K562 (cell line): ENCODE data around the gene SCG3. TPM values are rescaled to one million over a fixed set of nuclear protein-coding genes. Genes with fewer than 3 reads are reported as not detected.

Source experiments
- BCL6 ChIP-seq: fragments of 250-450 bp; sonication (Bioruptor Pico); IDR thresholded peaks from 2 replicates; pipeline ENCODE4 v1.4.0; 2020
- BMI1 ChIP-seq: fragments of 150-350 bp; IDR thresholded peaks from 2 replicates; pipeline ENCODE4 v1.6.1; 2014; ENCODE audit warnings: low read length
- CBFB ChIP-seq: sonication (generic); formaldehyde crosslinking; IDR thresholded peaks from 2 replicates; pipeline ENCODE4 v1.4.0; 2020; ENCODE audit warnings: mild to moderate bottlenecking, missing genetic modification reagents
- CBX5 ChIP-seq: IDR thresholded peaks from 2 replicates; pipeline ENCODE4 v1.6.1; 2014; ENCODE audit warnings: low read depth, borderline replicate concordance
- COPS2 ChIP-seq: fragments of 450-650 bp; conservative IDR thresholded peaks from 2 replicates; pipeline ENCODE4 v1.6.1; 2016; ENCODE audit warnings: mild to moderate bottlenecking, moderate library complexity
- FOXJ2 ChIP-seq: fragments of 200-800 bp; sonication (Bioruptor generic); IDR thresholded peaks from 2 replicates; pipeline ENCODE4 v1.6.1; 2016; ENCODE audit warnings: missing genetic modification characterization, missing compliant biosample characterization
- HCFC1 ChIP-seq: IDR thresholded peaks from 2 replicates; pipeline ENCODE4 v1.6.1; 2012; ENCODE audit warnings: low read depth, low read length, improper control_type of control experiment
- HNRNPK ChIP-seq: fragments of 200-400 bp; formaldehyde crosslinking; IDR thresholded peaks from one replicate; pipeline ENCODE4 v1.6.1; 2018; ENCODE audit warnings: mild to moderate bottlenecking, low read depth, low read length; ENCODE audit not compliant: poor library complexity, severe bottlenecking
- KAT2B ChIP-seq: IDR thresholded peaks from one replicate; pipeline ENCODE4 v1.6.1; 2012; ENCODE audit warnings: low read depth, mild to moderate bottlenecking, control low read depth, inconsistent platforms, low read length, moderate library complexity
- MBD2 ChIP-seq: sonication (generic); IDR thresholded peaks from 2 replicates; pipeline ENCODE4 v1.6.1; 2016; ENCODE audit warnings: low read depth, borderline replicate concordance
- NFXL1 ChIP-seq: fragments of 450-650 bp; formaldehyde crosslinking; IDR thresholded peaks from 2 replicates; pipeline ENCODE4 v1.4.0; 2021; ENCODE audit warnings: mild to moderate bottlenecking
- PPARD ChIP-seq: fragments of 250-450 bp; sonication (Bioruptor Pico); IDR thresholded peaks from 2 replicates; pipeline ENCODE4 v1.8.0; 2022; ENCODE audit warnings: inconsistent platforms, mild to moderate bottlenecking, moderate library complexity
- SRSF7 ChIP-seq: fragments of 200-400 bp; formaldehyde crosslinking; optimal IDR thresholded peaks from 2 replicates; pipeline ENCODE3; 2017; ENCODE audit warnings: mild to moderate bottlenecking, low read depth, low read length
- STAG1 ChIP-seq: sonication (generic); formaldehyde crosslinking; IDR thresholded peaks from 2 replicates; pipeline ENCODE4 v1.5.0; 2020; ENCODE audit warnings: missing genetic modification reagents, borderline replicate concordance
- XRCC4 ChIP-seq: IDR thresholded peaks from one replicate; pipeline ENCODE4 v1.6.1; 2011; ENCODE audit not compliant: insufficient read depth, insufficient read length; ENCODE audit errors: extremely low read depth
- ZNF12 ChIP-seq: sonication (generic); formaldehyde crosslinking; IDR thresholded peaks from 2 replicates; pipeline ENCODE4 v1.4.0; 2020; ENCODE audit warnings: mild to moderate bottlenecking, missing genetic modification reagents
- ZNF431 ChIP-seq: sonication (generic); formaldehyde crosslinking; IDR thresholded peaks from 2 replicates; pipeline ENCODE4 v1.8.0; 2022; ENCODE audit warnings: mild to moderate bottlenecking, missing genetic modification reagents
- ZNF583 ChIP-seq: fragments of 250-450 bp; sonication (Bioruptor Pico); IDR thresholded peaks from 2 replicates; pipeline ENCODE4 v1.4.0; 2020
- ZNF77 ChIP-seq: fragments of 250-450 bp; sonication (Bioruptor Pico); IDR thresholded peaks from 2 replicates; pipeline ENCODE4 v1.5.0; 2020
- ZNF780A ChIP-seq: fragments of 250-450 bp; sonication (Bioruptor Pico); IDR thresholded peaks from 2 replicates; pipeline ENCODE4 v1.5.0; 2021; ENCODE audit warnings: mild to moderate bottlenecking
- polyA plus RNA-seq, 8 experiments: library from polyadenylated mRNA; depleted of rRNA in 4 of 8; stranded (reverse) in 5 of 8; unstranded in 3 of 8; fragments of >200 nt; fragmentation: Nextera tagmentation in 2 of 8; fragmentation: Illumina TruSeq in 1 of 8; extraction: Ambion mirVana in 2 of 8; extraction: Trizol in 1 of 8; gene quantifications; 2 replicates each; pipeline versions ENCODE4 v1.2.1 to v1.2.3, GENCODE V29; 2011 to 2014; ENCODE audit warnings: inconsistent platforms in 1 of 8, missing spikeins in 1 of 8
- total RNA-seq, 7 experiments: library from RNA; depleted of rRNA in 6 of 7; stranded (reverse); fragments of >200 nt in 6 of 7; fragmentation: Illumina TruSeq in 2 of 7; extraction: Trizol in 2 of 7; gene quantifications; 2 replicates each; pipeline versions ENCODE4 v1.2.1 to v1.2.3, GENCODE V29; 2011 to 2021; ENCODE audit warnings: low replicate concordance in 1 of 7
- TF ChIP-seq, protein P1 (sequence below): sonication (generic); formaldehyde crosslinking; IDR thresholded peaks from 2 replicates; pipeline ENCODE4 v1.9.0; 2022; ENCODE audit warnings: mild to moderate bottlenecking, missing genetic modification reagents
- TF ChIP-seq, protein P2 (sequence below): fragments of 450-650 bp; IDR thresholded peaks from 2 replicates; pipeline ENCODE4 v1.6.1; 2017; ENCODE audit warnings: antibody characterized with exemption
- TF ChIP-seq, protein P3 (sequence below), 3 experiments: IDR thresholded peaks in 2 of 3; conservative IDR thresholded peaks in 1 of 3; 2 replicates each; pipeline ENCODE4 v1.5.1; 2011 to 2012; ENCODE audit warnings: low read length in 3 of 3, mild to moderate bottlenecking in 3 of 3, control low read depth in 2 of 3, improper control_type of control experiment in 1 of 3, inconsistent platforms in 1 of 3, low read depth in 1 of 3, mixed read lengths in 1 of 3, moderate library complexity in 1 of 3; ENCODE audit not compliant: insufficient read depth in 2 of 3
- TF ChIP-seq, protein P4 (sequence below), 2 experiments: fragments of 450-650 bp in 1 of 2; sonication (generic) in 1 of 2; formaldehyde crosslinking in 1 of 2; IDR thresholded peaks in 1 of 2; conservative IDR thresholded peaks in 1 of 2; 2 replicates each; pipeline versions ENCODE4 v1.6.1 to v1.8.1; 2016 to 2023; ENCODE audit warnings: mild to moderate bottlenecking in 2 of 2, moderate library complexity in 2 of 2, inconsistent platforms in 1 of 2, missing genetic modification reagents in 1 of 2

SCG3 gene
- total and polyA plus RNA-seq, 9 of the 15 experiments (the other 6 are each of a cell fraction or from before 2014, with no cell fraction given), result 13.0 to 43.8 (median 21.0) TPM

DNA sequence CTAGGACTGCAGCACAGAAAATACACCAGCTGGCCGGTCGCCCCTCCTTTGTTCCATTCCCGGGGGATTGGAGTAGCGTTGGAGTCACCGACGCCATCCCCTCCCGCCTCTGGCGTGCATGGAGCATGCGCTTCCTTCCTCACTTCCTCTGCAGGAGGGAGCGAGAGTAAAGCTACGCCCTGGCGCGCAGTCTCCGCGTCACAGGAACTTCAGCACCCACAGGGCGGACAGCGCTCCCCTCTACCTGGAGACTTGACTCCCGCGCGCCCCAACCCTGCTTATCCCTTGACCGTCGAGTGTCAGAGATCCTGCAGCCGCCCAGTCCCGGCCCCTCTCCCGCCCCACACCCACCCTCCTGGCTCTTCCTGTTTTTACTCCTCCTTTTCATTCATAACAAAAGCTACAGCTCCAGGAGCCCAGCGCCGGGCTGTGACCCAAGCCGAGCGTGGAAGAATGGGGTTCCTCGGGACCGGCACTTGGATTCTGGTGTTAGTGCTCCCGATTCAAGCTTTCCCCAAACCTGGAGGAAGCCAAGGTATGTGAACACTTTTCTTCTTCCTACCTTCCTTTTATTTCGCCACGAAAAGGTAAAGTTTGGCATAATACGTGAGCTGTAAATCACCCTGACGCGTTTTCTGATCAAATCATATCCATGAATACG, at the start of gene SCG3 (continued):
- TF ChIP-seq ZNF77 (no peak), COPS2 (no peak), XRCC4 (no peak), PPARD (no peak), ZNF431 (CRISPR knock-in tag) (peak; percentile 73; the same call in 1 of the 2 replicates), NFXL1 (no peak), BMI1 (no peak), CBX5 (no peak), ZNF583 (CRISPR knock-in tag) (0 out of 2 replicates have a peak, but pooled peaks have one; percentile 76), FOXJ2 (tag) (peak; percentile 50; the same call in 1 of the 2 replicates), HCFC1 (peak; percentile 73), HNRNPK (no peak), MBD2 (no peak; the same call in 1 of the 2 replicates), CBFB (no peak), SRSF7 (no peak), ZNF780A (no peak), BCL6 (CRISPR knock-in tag) (no peak), STAG1 (CRISPR knock-in tag) (no peak; the same call in 1 of the 2 replicates), KAT2B (no peak), ZNF12 (no peak)
- TF ChIP-seq, protein P1, sequence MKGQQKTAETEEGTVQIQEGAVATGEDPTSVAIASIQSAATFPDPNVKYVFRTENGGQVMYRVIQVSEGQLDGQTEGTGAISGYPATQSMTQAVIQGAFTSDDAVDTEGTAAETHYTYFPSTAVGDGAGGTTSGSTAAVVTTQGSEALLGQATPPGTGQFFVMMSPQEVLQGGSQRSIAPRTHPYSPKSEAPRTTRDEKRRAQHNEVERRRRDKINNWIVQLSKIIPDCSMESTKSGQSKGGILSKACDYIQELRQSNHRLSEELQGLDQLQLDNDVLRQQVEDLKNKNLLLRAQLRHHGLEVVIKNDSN (CRISPR knock-in tag), result no peak
- TF ChIP-seq, protein P2, sequence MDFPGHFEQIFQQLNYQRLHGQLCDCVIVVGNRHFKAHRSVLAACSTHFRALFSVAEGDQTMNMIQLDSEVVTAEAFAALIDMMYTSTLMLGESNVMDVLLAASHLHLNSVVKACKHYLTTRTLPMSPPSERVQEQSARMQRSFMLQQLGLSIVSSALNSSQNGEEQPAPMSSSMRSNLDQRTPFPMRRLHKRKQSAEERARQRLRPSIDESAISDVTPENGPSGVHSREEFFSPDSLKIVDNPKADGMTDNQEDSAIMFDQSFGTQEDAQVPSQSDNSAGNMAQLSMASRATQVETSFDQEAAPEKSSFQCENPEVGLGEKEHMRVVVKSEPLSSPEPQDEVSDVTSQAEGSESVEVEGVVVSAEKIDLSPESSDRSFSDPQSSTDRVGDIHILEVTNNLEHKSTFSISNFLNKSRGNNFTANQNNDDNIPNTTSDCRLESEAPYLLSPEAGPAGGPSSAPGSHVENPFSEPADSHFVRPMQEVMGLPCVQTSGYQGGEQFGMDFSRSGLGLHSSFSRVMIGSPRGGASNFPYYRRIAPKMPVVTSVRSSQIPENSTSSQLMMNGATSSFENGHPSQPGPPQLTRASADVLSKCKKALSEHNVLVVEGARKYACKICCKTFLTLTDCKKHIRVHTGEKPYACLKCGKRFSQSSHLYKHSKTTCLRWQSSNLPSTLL, result no peak
- TF ChIP-seq, protein P3, sequence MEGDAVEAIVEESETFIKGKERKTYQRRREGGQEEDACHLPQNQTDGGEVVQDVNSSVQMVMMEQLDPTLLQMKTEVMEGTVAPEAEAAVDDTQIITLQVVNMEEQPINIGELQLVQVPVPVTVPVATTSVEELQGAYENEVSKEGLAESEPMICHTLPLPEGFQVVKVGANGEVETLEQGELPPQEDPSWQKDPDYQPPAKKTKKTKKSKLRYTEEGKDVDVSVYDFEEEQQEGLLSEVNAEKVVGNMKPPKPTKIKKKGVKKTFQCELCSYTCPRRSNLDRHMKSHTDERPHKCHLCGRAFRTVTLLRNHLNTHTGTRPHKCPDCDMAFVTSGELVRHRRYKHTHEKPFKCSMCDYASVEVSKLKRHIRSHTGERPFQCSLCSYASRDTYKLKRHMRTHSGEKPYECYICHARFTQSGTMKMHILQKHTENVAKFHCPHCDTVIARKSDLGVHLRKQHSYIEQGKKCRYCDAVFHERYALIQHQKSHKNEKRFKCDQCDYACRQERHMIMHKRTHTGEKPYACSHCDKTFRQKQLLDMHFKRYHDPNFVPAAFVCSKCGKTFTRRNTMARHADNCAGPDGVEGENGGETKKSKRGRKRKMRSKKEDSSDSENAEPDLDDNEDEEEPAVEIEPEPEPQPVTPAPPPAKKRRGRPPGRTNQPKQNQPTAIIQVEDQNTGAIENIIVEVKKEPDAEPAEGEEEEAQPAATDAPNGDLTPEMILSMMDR (IDR thresholded peaks at IDR 0.05 in 2 of 3, conservative IDR thresholded peaks at IDR 0.05 in 1 of 3; ENCODE audit: insufficient read depth in 2 of 3, low read depth in 1 of 3, low read length in 3 of 3), result 0 out of 6 replicates have a peak, but pooled peaks of 1 of the 3 experiments have one; percentile 3
- TF ChIP-seq, protein P4, sequence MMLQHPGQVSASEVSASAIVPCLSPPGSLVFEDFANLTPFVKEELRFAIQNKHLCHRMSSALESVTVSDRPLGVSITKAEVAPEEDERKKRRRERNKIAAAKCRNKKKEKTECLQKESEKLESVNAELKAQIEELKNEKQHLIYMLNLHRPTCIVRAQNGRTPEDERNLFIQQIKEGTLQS (IDR thresholded peaks at IDR 0.05), result no peak
- TF ChIP-seq, protein P4 (CRISPR knock-in tag; conservative IDR thresholded peaks at IDR 0.05), result peak; percentile 45; the same call in 1 of the 2 replicates
